ENCODE data around the gene SPARCL1. TPM values are rescaled to one million over a fixed set of nuclear protein-coding genes. Genes with fewer than 3 reads are reported as not detected.

Gene SPARCL1
- total and polyA plus RNA-seq, 2 experiments from 2014 or later, result 1.5 to 2.4 TPM

GRCh38 chr4:87517621-87518020 is 11.6 kb downstream of the SPARCL1 start:
- Mint-ChIP-seq H3K27ac (no peak overlapping the region), H3K9me3 (no peaks in the 10 kb centered on the region), H3K4me3 (no peak overlapping the region), H3K27me3 (ENCODE audit: insufficient read depth, low read depth, poor library complexity) (no peaks in the 10 kb centered on the region), H3K4me1 (peaks cover 12% of the 10 kb centered on the region), H3K36me3 (ENCODE audit: low read depth) (no peaks in the 10 kb centered on the region)
- H4K20me1 ChIP-seq (replicated peaks; ENCODE audit: insufficient read depth), result no peaks in the 10 kb centered on the region
- H2AFZ ChIP-seq, result no peak overlapping the region; the same call in 1 of the 2 replicates
- ATAC-seq (no peak), DNase-seq (ENCODE audit: low spot score) (no peak)
- no peak overlapping the region for H3K4me2 ChIP-seq
- H3F3A ChIP-seq (replicated peaks; ENCODE audit: low read depth), result no peaks in the 10 kb centered on the region
- no peaks in the 10 kb centered on the region for H3K27me3 ChIP-seq (ENCODE audit: insufficient read depth)
- H3K4me3 ChIP-seq, result no peak overlapping the region
- H3K27ac ChIP-seq (ENCODE audit: low read depth), result no peak overlapping the region
- no peaks in the 10 kb centered on the region for H3K9me2 ChIP-seq (ENCODE audit: insufficient read depth)
- H3K79me2 ChIP-seq (replicated peaks; ENCODE audit: insufficient read depth), result no peaks in the 10 kb centered on the region
- no peak for TF ChIP-seq ZNF462 (CRISPR knock-in tag; IDR thresholded peaks at IDR 0.05)
- no peak for TF ChIP-seq JUNB (IDR thresholded peaks at IDR 0.05; ENCODE audit: unreplicated experiment)
- TF ChIP-seq EZH2phosphoT487 (IDR thresholded peaks at IDR 0.05; ENCODE audit: unreplicated experiment), result no peak
- no peak for TF ChIP-seq NANOG (IDR thresholded peaks at IDR 0.05; ENCODE audit: borderline replicate concordance)
- TF ChIP-seq POLR2AphosphoS5 (IDR thresholded peaks at IDR 0.05; ENCODE audit: low read depth), result no peak
- H3K4me1 ChIP-seq (ENCODE audit: insufficient read depth), result 0 out of 2 replicates have a peak, but pooled peaks cover 4% of the 10 kb centered on the region
- H3K36me3 ChIP-seq (ENCODE audit: insufficient read depth), result no peaks in the 10 kb centered on the region

DNA sequence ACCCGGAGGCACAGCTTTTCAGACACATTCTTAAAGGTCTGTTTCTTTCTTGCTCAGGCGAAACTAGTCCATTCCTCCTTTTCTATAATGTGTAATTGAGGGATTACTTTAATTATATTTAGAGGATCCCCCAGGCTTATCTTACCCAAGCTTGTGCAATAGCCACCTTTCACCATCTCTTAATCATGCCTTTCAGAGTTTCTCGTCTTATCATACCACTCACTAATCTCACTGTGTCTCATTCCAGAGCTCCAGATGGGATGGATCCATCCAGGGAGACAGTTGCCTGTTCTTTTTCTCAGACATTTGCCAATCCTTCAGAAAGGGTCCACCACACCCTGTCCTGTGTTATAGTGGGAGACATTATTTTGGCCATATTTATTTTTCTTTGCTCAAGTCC is 12.5 kb downstream of the SPARCL1 start:
- no peak overlapping the region for H3K4me3 Mint-ChIP-seq
- Histone ChIP-seq H3K4me1 (ENCODE audit: insufficient read depth) (0 out of 2 replicates have a peak, but pooled peaks cover 4% of the 10 kb centered on the region), H2AFZ (no peak overlapping the region), H3K4me2 (no peak overlapping the region), H3K4me3 (no peak overlapping the region), H4K20me1 (replicated peaks; ENCODE audit: insufficient read depth) (no peaks in the 10 kb centered on the region), H3K27me3 (ENCODE audit: insufficient read depth) (no peaks in the 10 kb centered on the region), H3K9me2 (ENCODE audit: insufficient read depth) (no peaks in the 10 kb centered on the region), H3K79me2 (replicated peaks; ENCODE audit: insufficient read depth) (no peaks in the 10 kb centered on the region), H3F3A (replicated peaks; ENCODE audit: low read depth) (no peaks in the 10 kb centered on the region), H3K27ac (ENCODE audit: low read depth) (no peak overlapping the region), H3K36me3 (ENCODE audit: insufficient read depth) (no peaks in the 10 kb centered on the region)
- no peaks in the 10 kb centered on the region for H3K36me3 Mint-ChIP-seq (ENCODE audit: low read depth)
- H3K27ac Mint-ChIP-seq, result no peak overlapping the region
- ATAC-seq (no peak), DNase-seq (ENCODE audit: low spot score) (no peak)
- H3K9me3 Mint-ChIP-seq, result no peaks in the 10 kb centered on the region
- H3K4me1 Mint-ChIP-seq, result peaks cover 12% of the 10 kb centered on the region
- H3K27me3 Mint-ChIP-seq (ENCODE audit: insufficient read depth, low read depth, poor library complexity), result peaks cover 2% of the 10 kb centered on the region
- TF ChIP-seq STAT1 (IDR thresholded peaks at IDR 0.05; ENCODE audit: unreplicated experiment) (no peak), ZNF331 (CRISPR knock-in tag; IDR thresholded peaks at IDR 0.05; ENCODE audit: low read depth) (no peak), CREB1 (CRISPR knock-in tag; IDR thresholded peaks at IDR 0.05; ENCODE audit: low read depth) (no peak), EZH2 (IDR thresholded peaks at IDR 0.05; ENCODE audit: low read depth, unreplicated experiment) (no peak), REST (IDR thresholded peaks at IDR 0.05; ENCODE audit: unreplicated experiment) (no peak), EZH2phosphoT487 (IDR thresholded peaks at IDR 0.05; ENCODE audit: unreplicated experiment) (no peak), ZNF114 (CRISPR knock-in tag; IDR thresholded peaks at IDR 0.05) (no peak)
- TF ChIP-seq, protein P1, sequence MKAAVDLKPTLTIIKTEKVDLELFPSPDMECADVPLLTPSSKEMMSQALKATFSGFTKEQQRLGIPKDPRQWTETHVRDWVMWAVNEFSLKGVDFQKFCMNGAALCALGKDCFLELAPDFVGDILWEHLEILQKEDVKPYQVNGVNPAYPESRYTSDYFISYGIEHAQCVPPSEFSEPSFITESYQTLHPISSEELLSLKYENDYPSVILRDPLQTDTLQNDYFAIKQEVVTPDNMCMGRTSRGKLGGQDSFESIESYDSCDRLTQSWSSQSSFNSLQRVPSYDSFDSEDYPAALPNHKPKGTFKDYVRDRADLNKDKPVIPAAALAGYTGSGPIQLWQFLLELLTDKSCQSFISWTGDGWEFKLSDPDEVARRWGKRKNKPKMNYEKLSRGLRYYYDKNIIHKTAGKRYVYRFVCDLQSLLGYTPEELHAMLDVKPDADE (IDR thresholded peaks at IDR 0.05), result no peak
